GM18867 (cell line): Measurements from ENCODE around the gene PFKL.
"Not testable (repeated sequence)": the region's sequence is repeated elsewhere in the genome, so short reads cannot be mapped to it uniquely, and the experiment has no call there.

Source experiments
- ATAC-seq: cut with Tn5 transposase; IDR thresholded peaks from one replicate; pipeline ENCODE4 v1.9.1; 2021; ENCODE audit warnings: mild to moderate bottlenecking, moderate library complexity; ENCODE audit not compliant: unreplicated experiment

PFKL gene

GRCh38 chr21:44337941-44338895 is 38.4 kb downstream of the PFKL start:
- ATAC-seq: no peak

- peak; percentile 85 for ATAC-seq
These were observed 39.4 kb downstream of the PFKL start, which contains the start of gene CFAP410 for GRCh38 chr21:44338971-44339910. TSS of gene CFAP410 (minus strand) at chr21:44339390. CDS start at chr21:44339194, 196 bp downstream.

GRCh38 chr21:44341726-44342458 is 42.0 kb downstream of the PFKL start:
- not testable (repeated sequence) for ATAC-seq

GRCh38 chr21:44342981-44343380 is 43.1 kb downstream of the PFKL start:
- ATAC-seq: not testable (repeated sequence)

- ATAC-seq: no peak
These were observed 44.8 kb downstream of the PFKL start for GRCh38 chr21:44344541-44345183.

GRCh38 chr21:44345495-44345894 is 45.6 kb downstream of the PFKL start:
- ATAC-seq: no peak

GRCh38 chr21:44347911-44348451 is 48.1 kb downstream of the PFKL start:
- no peak for ATAC-seq

- ATAC-seq: no peak
These were observed 49.0 kb downstream of the PFKL start for GRCh38 chr21:44348861-44349260.

GRCh38 chr21:44349416-44349846 is 49.6 kb downstream of the PFKL start:
- ATAC-seq: no peak

- ATAC-seq: no peak
These were observed 50.3 kb downstream of the PFKL start for GRCh38 chr21:44349847-44350772.

GRCh38 chr21:44350773-44351481 is 51.1 kb downstream of the PFKL start:
- no peak for ATAC-seq

GRCh38 chr21:44351535-44352252 is 51.8 kb downstream of the PFKL start:
- no peak for ATAC-seq

- no peak for ATAC-seq
These were observed 52.5 kb downstream of the PFKL start for GRCh38 chr21:44352253-44352860.

- no peak for ATAC-seq
These were observed 53.5 kb downstream of the PFKL start, which contains the start of gene TRPM2 for GRCh38 chr21:44353191-44353970. TSS of gene TRPM2 (plus strand) at chr21:44353621. CDS start at chr21:44353701, 80 bp downstream.

- no peak for ATAC-seq
These were observed 54.1 kb downstream of the PFKL start for GRCh38 chr21:44354001-44354405.
